HEK293 (cell line): ENCODE data around the gene BCORL1.
A peak's percentile ranks its signal among the peaks of the same experiment; 100 is the strongest.

Source experiments
- CTCF ChIA-PET: fragments of 350-600 bp; formaldehyde crosslinking; extraction: SDS; loops from one replicate; lab custom pipeline; 2021; ENCODE audit warnings: antibody characterized with exemption; lab: Yijun Ruan, JAX
- POLR2A ChIA-PET: fragments of 300-600 bp; formaldehyde crosslinking; extraction: SDS; loops from one replicate; lab custom pipeline; 2020; ENCODE audit warnings: antibody characterized with exemption, inconsistent platforms; lab: Yijun Ruan, JAX
- H3K27ac ChIP-seq: fragments of 200-500 bp; sonication (Bioruptor generic); 2 replicates; pipeline ENCODE4 v1.5.1; 2014; ENCODE audit warnings: low read depth, low read length, control low read depth, inconsistent platforms; ENCODE audit errors: extremely low read depth
- H3K36me3 ChIP-seq, 2 experiments: fragments of 200-500 bp in 1 of 2; sonication (Bioruptor generic) in 1 of 2; 1 replicate in 1 of 2; 2 replicates in 1 of 2; pipeline ENCODE4 v1.5.1; 2014 to 2017; ENCODE audit warnings: inconsistent platforms in 2 of 2, low read length in 2 of 2; ENCODE audit not compliant: control insufficient read depth in 2 of 2, insufficient read depth in 1 of 2
- H3K4me1 ChIP-seq: fragments of 200-500 bp; sonication (Bioruptor generic); 2 replicates; pipeline ENCODE4 v1.5.1; 2014; ENCODE audit warnings: mild to moderate bottlenecking, low read length, inconsistent platforms; ENCODE audit not compliant: control insufficient read depth, insufficient read depth
- H3K4me3 ChIP-seq: 2 replicates; pipeline ENCODE4 v1.5.1; 2011; ENCODE audit warnings: low read depth, mild to moderate bottlenecking, control low read depth, low read length, moderate library complexity
- H3K9me3 ChIP-seq: fragments of 200-500 bp; sonication (Bioruptor generic); 2 replicates; pipeline ENCODE4 v1.5.1; 2014; ENCODE audit warnings: low read depth, low read length, inconsistent platforms; ENCODE audit not compliant: control insufficient read depth, insufficient read depth
- GLI4 ChIP-seq: fragments of 450-650 bp; formaldehyde crosslinking; IDR thresholded peaks from 2 replicates; pipeline ENCODE4 v1.5.1; 2016; ENCODE audit warnings: missing biosample characterization, missing genetic modification characterization
- GLIS2 ChIP-seq: fragments of 450-650 bp; formaldehyde crosslinking; IDR thresholded peaks from 2 replicates; pipeline ENCODE4 v1.5.1; 2016; ENCODE audit warnings: missing biosample characterization, missing genetic modification characterization
- IKZF3 ChIP-seq: fragments of 450-650 bp; IDR thresholded peaks from 2 replicates; pipeline ENCODE4 v1.5.0; 2018; ENCODE audit warnings: missing biosample characterization, mild to moderate bottlenecking, missing genetic modification characterization, moderate library complexity
- KLF7 ChIP-seq: fragments of 450-650 bp; formaldehyde crosslinking; IDR thresholded peaks from 2 replicates; pipeline ENCODE4 v1.5.1; 2016; ENCODE audit warnings: missing biosample characterization, missing genetic modification characterization, borderline replicate concordance
- SP2 ChIP-seq: fragments of 450-650 bp; formaldehyde crosslinking; IDR thresholded peaks from 2 replicates; pipeline ENCODE4 v1.5.1; 2016; ENCODE audit warnings: missing biosample characterization, missing genetic modification characterization
- ZBTB20 ChIP-seq: fragments of 450-650 bp; formaldehyde crosslinking; IDR thresholded peaks from 2 replicates; pipeline ENCODE4 v1.5.1; 2016; ENCODE audit warnings: missing biosample characterization, missing genetic modification characterization
- ZBTB48 ChIP-seq: fragments of 450-650 bp; formaldehyde crosslinking; IDR thresholded peaks from 2 replicates; pipeline ENCODE4 v1.5.1; 2016; ENCODE audit warnings: missing biosample characterization, missing genetic modification characterization
- ZBTB7A ChIP-seq: fragments of 450-650 bp; formaldehyde crosslinking; IDR thresholded peaks from 2 replicates; pipeline ENCODE4 v1.5.1; 2016; ENCODE audit warnings: low read depth, missing biosample characterization, missing genetic modification characterization
- ZNF112 ChIP-seq: fragments of 450-650 bp; formaldehyde crosslinking; IDR thresholded peaks from 2 replicates; pipeline ENCODE4 v1.5.0; 2017; ENCODE audit warnings: missing biosample characterization, missing genetic modification characterization
- ZNF155 ChIP-seq: fragments of 450-650 bp; formaldehyde crosslinking; IDR thresholded peaks from 2 replicates; pipeline ENCODE4 v1.5.1; 2016; ENCODE audit warnings: missing biosample characterization, missing genetic modification characterization
- ZNF221 ChIP-seq: fragments of 450-650 bp; formaldehyde crosslinking; IDR thresholded peaks from 2 replicates; pipeline ENCODE4 v1.5.1; 2017; ENCODE audit warnings: missing biosample characterization, missing genetic modification characterization, borderline replicate concordance
- ZNF302 ChIP-seq: fragments of 450-650 bp; formaldehyde crosslinking; IDR thresholded peaks from 2 replicates; pipeline ENCODE4 v1.5.1; 2016; ENCODE audit warnings: missing biosample characterization, missing genetic modification characterization, low read depth
- ZNF335 ChIP-seq: fragments of 450-650 bp; formaldehyde crosslinking; conservative IDR thresholded peaks from 2 replicates; pipeline ENCODE4 v1.5.1; 2016; ENCODE audit warnings: missing biosample characterization, missing genetic modification characterization
- ZNF341 ChIP-seq: fragments of 450-650 bp; formaldehyde crosslinking; IDR thresholded peaks from 2 replicates; pipeline ENCODE4; 2016; ENCODE audit warnings: low read depth, missing biosample characterization, missing genetic modification characterization
- ZNF394 ChIP-seq: fragments of 450-650 bp; formaldehyde crosslinking; IDR thresholded peaks from 2 replicates; pipeline ENCODE4 v1.5.1; 2016; ENCODE audit warnings: missing biosample characterization, missing genetic modification characterization, mild to moderate bottlenecking, moderate library complexity, borderline replicate concordance
- ZNF629 ChIP-seq: fragments of 450-650 bp; formaldehyde crosslinking; IDR thresholded peaks from 2 replicates; pipeline ENCODE4 v1.5.1; 2017; ENCODE audit warnings: missing biosample characterization, missing genetic modification characterization
- ZXDB ChIP-seq: fragments of 450-650 bp; formaldehyde crosslinking; IDR thresholded peaks from 2 replicates; pipeline ENCODE4 v1.5.1; 2016; ENCODE audit warnings: missing biosample characterization, missing genetic modification characterization
- TF ChIP-seq, protein P1 (sequence below): fragments of 450-650 bp; formaldehyde crosslinking; optimal IDR thresholded peaks from 2 replicates; pipeline ENCODE3; 2016; ENCODE audit warnings: missing biosample characterization, mild to moderate bottlenecking, missing genetic modification characterization
- TF ChIP-seq, protein P2 (sequence below): fragments of 450-650 bp; formaldehyde crosslinking; IDR thresholded peaks from 2 replicates; pipeline ENCODE4 v1.5.1; 2017; ENCODE audit warnings: missing biosample characterization, missing genetic modification characterization

The BCORL1 gene

GRCh38 chrX:129980540-129981199, 1.8 kb upstream of the BCORL1 start (continued):
- TF ChIP-seq, protein P1, sequence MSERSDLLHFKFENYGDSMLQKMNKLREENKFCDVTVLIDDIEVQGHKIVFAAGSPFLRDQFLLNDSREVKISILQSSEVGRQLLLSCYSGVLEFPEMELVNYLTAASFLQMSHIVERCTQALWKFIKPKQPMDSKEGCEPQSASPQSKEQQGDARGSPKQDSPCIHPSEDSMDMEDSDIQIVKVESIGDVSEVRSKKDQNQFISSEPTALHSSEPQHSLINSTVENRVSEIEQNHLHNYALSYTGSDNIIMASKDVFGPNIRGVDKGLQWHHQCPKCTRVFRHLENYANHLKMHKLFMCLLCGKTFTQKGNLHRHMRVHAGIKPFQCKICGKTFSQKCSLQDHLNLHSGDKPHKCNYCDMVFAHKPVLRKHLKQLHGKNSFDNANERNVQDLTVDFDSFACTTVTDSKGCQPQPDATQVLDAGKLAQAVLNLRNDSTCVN (tag by site-specific recombination): peak; percentile 50
- TF ChIP-seq KLF7 (tag by site-specific recombination) (no peak), ZNF629 (no peak), GLI4 (tag by site-specific recombination) (no peak)
- TF ChIP-seq, all 188 proteins: peak for 4

- H3K9me3 ChIP-seq: no peaks in the 10 kb centered on the region
- TF ChIP-seq ZNF302 (tag by site-specific recombination): no peak
- TF ChIP-seq GLIS2 (tag by site-specific recombination): 0 out of 2 replicates have a peak, but pooled peaks have one; percentile 18
- TF ChIP-seq, protein P1 (tag by site-specific recombination): peak; percentile 12
- TF ChIP-seq ZNF341 (tag by site-specific recombination): peak; percentile 16
- peaks cover 6% of the 10 kb centered on the region; the same call in 1 of the 2 replicates for H3K4me1 ChIP-seq
- CTCF ChIA-PET: interaction anchor here (0.7 kb wide), 2 partner anchors 38 to 1846 kb away, joined by 3 read pairs; no protein-coding TSS in a partner anchor
- POLR2A ChIA-PET: interaction anchor here (0.6 to 2.1 kb wide), 3 partner anchors 24 to 713 kb away, joined by 3 to 18 read pairs (median 5); no protein-coding TSS in a partner anchor
- H3K27ac ChIP-seq: peak overlapping the region; percentile 41; the same call in 1 of the 2 replicates
- H3K36me3 ChIP-seq: no peaks in the 10 kb centered on the region
- H3K4me3 ChIP-seq: peak overlapping the region; percentile 43
These were observed 1.3 kb upstream of the BCORL1 start for GRCh38 chrX:129981200-129981553.

- CTCF ChIA-PET: interaction anchor here (0.7 kb wide), 2 partner anchors 37 to 1845 kb away, joined by 3 read pairs; no protein-coding TSS in a partner anchor
- no peak for TF ChIP-seq ZNF394 (tag by site-specific recombination)
- TF ChIP-seq ZNF112 (tag by site-specific recombination): no peak
- no peak overlapping the region; the same call in 1 of the 2 replicates for H3K27ac ChIP-seq
- POLR2A ChIA-PET: interaction anchor here (0.6 to 2.1 kb wide), 5 partner anchors 20 to 76 kb away, joined by 3 to 18 read pairs (median 4); partner anchors contain the start of gene UTP14A
- no peaks in the 10 kb centered on the region for H3K36me3 ChIP-seq
- H3K9me3 ChIP-seq: no peaks in the 10 kb centered on the region
- H3K4me1 ChIP-seq: peaks cover 6% of the 10 kb centered on the region; the same call in 1 of the 2 replicates
- peak overlapping the region; percentile 43 for H3K4me3 ChIP-seq
These were observed 609 bp upstream of the BCORL1 start for GRCh38 chrX:129981752-129982299.

- peaks cover 6% of the 10 kb centered on the region; the same call in 1 of the 2 replicates for H3K4me1 ChIP-seq
- peak; percentile 18; the same call in 1 of the 2 replicates for TF ChIP-seq IKZF3 (tag by site-specific recombination)
- TF ChIP-seq ZBTB20: no peak
- TF ChIP-seq ZNF335 (tag by site-specific recombination): 0 out of 2 replicates have a peak, but pooled peaks have one; percentile 28
- TF ChIP-seq ZBTB48 (tag by site-specific recombination): 0 out of 2 replicates have a peak, but pooled peaks have one; percentile 65
- peak; percentile 41; the same call in 1 of the 2 replicates for TF ChIP-seq SP2 (tag by site-specific recombination)
- TF ChIP-seq ZBTB7A: peak; percentile 13; the same call in 1 of the 2 replicates
- peak; percentile 43; the same call in 1 of the 2 replicates for TF ChIP-seq ZXDB (tag by site-specific recombination)
- no peak for TF ChIP-seq ZNF221 (tag by site-specific recombination)
- no peak for TF ChIP-seq ZNF155 (tag by site-specific recombination)
- TF ChIP-seq, protein P2, sequence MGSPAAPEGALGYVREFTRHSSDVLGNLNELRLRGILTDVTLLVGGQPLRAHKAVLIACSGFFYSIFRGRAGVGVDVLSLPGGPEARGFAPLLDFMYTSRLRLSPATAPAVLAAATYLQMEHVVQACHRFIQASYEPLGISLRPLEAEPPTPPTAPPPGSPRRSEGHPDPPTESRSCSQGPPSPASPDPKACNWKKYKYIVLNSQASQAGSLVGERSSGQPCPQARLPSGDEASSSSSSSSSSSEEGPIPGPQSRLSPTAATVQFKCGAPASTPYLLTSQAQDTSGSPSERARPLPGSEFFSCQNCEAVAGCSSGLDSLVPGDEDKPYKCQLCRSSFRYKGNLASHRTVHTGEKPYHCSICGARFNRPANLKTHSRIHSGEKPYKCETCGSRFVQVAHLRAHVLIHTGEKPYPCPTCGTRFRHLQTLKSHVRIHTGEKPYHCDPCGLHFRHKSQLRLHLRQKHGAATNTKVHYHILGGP (tag by site-specific recombination): no peak
- TF ChIP-seq, all 188 proteins: peak for 6
- no peaks in the 10 kb centered on the region for H3K9me3 ChIP-seq
- POLR2A ChIA-PET: interaction anchor here (0.7 to 1.8 kb wide), 4 partner anchors 22 to 118 kb away, joined by 3 to 16 read pairs (median 4); no protein-coding TSS in a partner anchor
- no peak overlapping the region; the same call in 1 of the 2 replicates for H3K27ac ChIP-seq
- no peaks in the 10 kb centered on the region for H3K36me3 ChIP-seq
- CTCF ChIA-PET: no interaction called here
- no peak overlapping the region for H3K4me3 ChIP-seq
These were observed 1.2 kb downstream of the BCORL1 start for GRCh38 chrX:129983575-129984110.
